ENCODE data around the gene DNAJC17.

- TF ChIP-seq, protein P1, sequence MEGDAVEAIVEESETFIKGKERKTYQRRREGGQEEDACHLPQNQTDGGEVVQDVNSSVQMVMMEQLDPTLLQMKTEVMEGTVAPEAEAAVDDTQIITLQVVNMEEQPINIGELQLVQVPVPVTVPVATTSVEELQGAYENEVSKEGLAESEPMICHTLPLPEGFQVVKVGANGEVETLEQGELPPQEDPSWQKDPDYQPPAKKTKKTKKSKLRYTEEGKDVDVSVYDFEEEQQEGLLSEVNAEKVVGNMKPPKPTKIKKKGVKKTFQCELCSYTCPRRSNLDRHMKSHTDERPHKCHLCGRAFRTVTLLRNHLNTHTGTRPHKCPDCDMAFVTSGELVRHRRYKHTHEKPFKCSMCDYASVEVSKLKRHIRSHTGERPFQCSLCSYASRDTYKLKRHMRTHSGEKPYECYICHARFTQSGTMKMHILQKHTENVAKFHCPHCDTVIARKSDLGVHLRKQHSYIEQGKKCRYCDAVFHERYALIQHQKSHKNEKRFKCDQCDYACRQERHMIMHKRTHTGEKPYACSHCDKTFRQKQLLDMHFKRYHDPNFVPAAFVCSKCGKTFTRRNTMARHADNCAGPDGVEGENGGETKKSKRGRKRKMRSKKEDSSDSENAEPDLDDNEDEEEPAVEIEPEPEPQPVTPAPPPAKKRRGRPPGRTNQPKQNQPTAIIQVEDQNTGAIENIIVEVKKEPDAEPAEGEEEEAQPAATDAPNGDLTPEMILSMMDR (IDR thresholded peaks at IDR 0.05) = no peak
- no peak for TF ChIP-seq EP300 (IDR thresholded peaks at IDR 0.05)
Observed at GRCh38 chr15:40773496-40773895, 33.8 kb downstream of the DNAJC17 start.

Data from gastroesophageal sphincter (tissue), 3 donors.